ENCODE measurements around the gene CC2D2A.
A peak's percentile ranks its signal among the peaks of the same experiment; 100 is the strongest.

The CC2D2A gene

GRCh38 chr4:15466596-15466995, 3.1 kb upstream of the CC2D2A start:
- DNase-seq = no peak

- no peak for DNase-seq
Observed at GRCh38 chr4:15470128-15470475, 420 bp downstream of the CC2D2A start.

- DNase-seq = no peak
Observed at GRCh38 chr4:15476396-15476795, 6.7 kb downstream of the CC2D2A start.

DNA sequence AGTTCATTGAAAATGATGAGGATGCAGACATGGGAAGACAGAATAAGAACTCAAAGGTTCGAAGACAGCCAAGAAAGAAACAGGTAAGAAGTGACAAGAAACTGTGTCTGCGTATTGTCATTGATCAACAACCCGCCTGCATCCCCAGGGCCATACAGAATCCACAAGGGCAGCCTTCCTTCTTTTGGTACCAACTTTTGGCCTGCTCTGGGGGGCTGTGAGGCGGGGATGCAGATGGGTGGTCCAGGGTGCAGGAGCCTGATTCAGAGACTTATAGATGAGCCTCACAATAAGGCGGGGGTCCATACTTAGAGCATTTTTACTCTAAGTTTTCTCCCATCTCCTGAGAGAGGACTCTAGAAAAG, 9.0 kb downstream of the CC2D2A start:
- DNase-seq = no peak

DNA sequence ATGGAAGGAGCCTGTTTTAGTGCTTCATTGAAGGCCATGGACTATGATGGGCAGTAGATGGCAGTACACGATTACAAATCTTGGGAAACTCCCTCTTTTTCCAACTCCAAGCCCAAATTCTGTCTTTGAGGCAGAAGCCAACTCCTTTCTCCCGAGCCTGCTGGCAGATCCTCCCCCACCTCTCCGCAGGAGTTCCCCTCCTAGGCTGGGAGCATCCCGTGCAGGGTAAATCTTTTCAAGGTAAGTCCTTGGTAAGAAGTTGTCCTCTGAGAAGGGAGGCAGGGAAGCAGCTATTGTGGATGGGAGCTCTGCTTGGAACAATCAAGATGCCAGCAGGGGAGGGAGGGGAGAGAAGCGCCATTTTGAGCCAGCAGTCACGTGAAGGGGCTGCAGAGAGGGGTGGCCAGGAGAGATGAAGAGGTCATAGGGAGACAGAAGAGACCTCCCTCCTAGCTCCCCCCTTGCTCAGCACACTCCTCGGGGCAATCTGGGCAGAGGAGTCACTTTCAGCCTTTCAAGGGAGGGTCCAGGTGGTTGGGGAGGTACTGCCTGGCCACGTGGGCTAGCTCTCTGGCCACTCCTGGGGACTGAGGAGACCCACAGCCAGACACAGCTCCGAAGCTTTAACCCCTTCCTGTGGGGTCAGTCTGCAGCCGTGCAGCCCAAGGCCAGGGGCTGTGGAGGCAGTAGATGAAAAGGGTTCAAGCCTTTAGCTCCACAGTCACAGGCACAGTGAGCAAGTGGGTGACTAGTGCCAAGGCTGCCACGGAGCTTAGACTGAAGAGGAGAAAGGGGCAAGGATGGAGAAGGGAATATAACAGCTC, 9.6 kb downstream of the CC2D2A start:
- peak; percentile 87 for DNase-seq

- DNase-seq = peak; percentile 31
Observed at GRCh38 chr4:15479913-15480185, 10.2 kb downstream of the CC2D2A start.

- no peak for DNase-seq
Observed at GRCh38 chr4:15481961-15482745, 12.5 kb downstream of the CC2D2A start.

DNA sequence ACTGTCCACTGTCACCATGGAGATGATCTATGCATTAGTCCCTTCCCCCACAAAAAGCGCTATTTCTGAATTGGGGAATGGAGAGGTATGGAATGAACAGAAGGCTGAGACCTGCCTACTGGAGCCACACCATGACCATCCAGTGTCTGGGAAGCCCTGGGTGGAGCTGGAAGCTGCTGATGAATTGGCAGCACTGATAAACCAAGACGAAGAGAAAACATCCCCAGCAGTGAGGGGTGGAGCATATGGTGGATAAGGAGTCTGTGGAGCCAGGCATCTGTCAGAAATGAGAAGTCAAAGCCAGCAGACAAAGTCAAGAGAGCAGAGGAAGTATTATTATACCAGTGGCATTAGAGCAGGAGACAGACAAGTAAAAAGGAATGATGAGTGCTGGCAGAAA, 13.2 kb downstream of the CC2D2A start:
- peak; percentile 19 for DNase-seq

DNA sequence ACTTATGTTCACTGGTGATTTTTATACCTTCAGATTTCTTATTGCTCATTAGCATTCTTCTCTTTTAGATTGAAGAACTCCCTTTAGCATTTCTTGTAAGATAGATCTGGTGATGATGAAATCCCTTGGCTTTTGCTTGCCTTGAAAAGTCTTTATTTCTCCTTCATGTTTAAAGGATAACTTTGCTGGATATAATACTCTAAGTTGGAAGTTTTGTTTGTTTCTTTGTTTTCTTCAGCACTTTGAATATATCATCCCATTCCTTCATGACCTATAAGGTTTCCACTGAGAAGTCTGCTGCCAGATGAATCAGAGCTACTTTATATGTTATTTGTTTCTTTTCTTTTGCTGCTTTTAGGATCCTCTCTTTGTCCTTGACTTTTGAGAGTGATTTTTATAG, 18.5 kb downstream of the CC2D2A start:
- no peak for DNase-seq

DNA sequence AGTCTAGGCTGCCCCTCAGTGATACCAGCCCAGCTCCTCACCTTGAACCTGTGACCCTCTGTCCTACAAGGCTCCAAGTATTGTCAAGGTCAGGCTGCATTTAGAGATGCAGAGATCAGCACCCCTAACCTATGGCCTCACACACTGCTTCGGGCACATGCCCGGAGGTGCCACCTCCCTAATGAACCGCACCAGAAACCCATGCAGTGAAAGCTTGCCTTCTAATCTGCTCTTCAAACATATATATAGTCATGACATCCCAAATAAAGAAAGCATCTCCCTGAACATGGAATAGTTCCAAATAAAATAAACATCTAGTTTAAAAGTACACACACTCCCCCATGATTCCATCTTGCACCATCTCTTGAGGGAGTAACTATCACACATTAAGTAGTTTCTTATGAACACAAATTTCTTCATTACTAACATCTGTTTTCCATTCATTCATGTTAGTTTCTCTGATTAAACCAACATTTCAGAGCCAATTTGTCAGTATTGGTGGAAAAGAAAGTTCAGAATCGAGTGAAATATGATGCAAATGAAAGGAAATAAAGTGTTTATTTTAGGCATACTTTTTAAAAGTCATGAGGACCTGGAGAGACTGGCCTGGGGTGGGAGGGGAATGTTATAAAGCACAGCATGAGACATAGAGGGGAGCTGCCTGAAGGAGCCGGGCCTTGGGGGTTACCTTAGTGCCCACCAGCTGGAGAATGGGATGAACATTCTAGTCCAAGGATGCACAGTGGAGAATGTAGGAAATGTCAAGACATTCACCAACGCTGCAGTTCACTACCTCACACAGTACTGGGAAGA, 19.2 kb downstream of the CC2D2A start:
- peak; percentile 87 for DNase-seq

DNA sequence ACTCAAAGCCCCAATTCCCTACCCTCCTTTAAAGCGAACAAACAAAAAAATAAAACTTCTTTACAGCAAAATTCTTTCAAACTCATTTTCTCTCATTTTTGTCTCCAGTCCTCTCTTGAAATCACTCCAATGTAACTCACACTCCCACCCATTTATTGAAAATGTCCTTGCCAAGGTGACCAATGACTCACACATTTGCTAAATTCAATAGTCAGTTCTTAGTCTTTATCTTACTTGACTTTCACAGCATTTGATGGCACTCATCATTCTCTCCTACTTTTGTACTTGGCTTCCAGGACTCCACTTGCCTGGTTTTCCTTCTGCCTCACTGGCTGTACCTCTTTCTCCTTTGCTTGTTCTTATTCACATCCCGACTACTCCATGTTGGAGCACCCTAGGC, 19.9 kb downstream of the CC2D2A start:
- no peak for DNase-seq

GRCh38 chr4:15493411-15493810, 23.7 kb downstream of the CC2D2A start:
- no peak for DNase-seq

- peak; percentile 49 for DNase-seq
Observed at GRCh38 chr4:15495621-15496020, 25.9 kb downstream of the CC2D2A start.

- DNase-seq = no peak
Observed at GRCh38 chr4:15498356-15498755, 28.7 kb downstream of the CC2D2A start.

DNA sequence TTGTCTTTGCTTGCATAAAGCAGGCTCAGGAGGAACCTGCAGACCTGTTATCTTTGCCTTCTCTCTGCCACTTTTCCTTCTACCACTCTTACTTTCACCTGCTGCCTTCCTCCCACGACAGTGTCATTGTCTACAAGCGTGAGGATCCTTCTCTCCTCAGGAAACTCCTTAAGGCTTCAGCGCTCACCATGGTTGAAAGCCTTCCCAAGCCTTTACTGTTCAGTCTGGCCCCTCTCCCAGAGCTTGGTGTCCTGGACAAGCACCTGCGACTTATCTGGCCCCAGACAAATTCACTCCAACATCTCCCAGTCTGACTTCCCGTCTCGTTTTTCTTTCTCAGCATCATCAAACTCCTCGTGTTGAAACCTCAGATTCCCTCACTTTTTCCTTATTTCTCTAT, 31.0 kb downstream of the CC2D2A start:
- no peak for DNase-seq

- DNase-seq = no peak
Observed at GRCh38 chr4:15501941-15502340, 32.3 kb downstream of the CC2D2A start.

DNA sequence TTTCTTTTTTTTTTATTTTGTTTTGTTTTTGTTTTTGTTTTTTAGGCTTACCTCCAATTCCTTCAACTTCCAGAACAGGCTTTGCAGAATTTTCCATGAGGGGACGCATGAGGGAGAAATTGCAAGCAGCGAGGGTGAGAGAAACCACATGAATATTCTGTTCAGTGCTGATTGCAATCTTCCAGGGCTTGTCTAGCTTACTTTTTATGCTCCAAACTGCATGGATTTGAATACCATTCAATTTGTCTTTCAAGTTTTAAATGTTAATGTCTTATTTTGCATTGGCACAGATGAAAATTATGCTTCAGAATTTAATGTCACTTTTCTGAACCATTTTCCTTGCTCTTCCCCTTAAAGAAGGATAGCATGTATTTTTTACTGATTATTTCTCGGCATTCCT, 32.7 kb downstream of the CC2D2A start:
- DNase-seq = no peak

DNA sequence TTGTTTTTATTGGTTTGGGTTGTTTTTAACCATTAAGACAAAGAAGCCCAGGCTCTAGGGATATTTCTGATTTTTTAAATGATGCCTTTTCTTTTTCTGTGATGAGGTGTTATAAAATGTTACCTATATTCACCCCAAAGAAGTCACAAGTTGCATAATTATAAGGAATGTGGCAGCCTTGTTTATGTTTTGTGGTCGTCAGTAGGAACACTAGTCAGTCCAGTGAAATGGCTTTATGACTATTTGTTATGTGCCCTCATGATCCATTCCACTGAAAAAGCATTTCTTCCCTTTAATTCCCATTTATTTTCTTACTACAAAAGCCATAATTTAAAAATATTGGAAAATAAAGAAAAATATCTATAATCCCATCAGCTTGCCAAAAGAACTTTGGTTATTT, 34.4 kb downstream of the CC2D2A start:
- no peak for DNase-seq

DNA sequence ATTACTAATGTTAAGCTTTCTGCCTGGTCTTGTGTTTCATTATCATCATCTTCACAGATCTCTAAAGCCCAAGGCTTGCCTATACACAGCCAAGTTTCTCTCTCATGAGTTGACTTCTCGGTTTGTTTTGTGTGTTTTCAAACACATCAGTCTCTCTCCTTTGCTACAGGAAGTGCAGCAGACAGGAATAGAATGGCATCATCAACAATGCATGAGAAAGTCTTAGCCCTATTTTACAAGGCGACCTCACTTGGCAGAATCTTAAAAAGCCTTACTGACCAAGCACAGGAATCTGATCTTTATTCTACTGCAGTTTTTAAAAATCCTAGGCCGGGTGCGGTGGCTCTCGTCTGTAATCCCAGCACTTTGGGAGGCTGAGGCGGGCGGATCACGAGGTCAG, 36.8 kb downstream of the CC2D2A start:
- DNase-seq = peak; percentile 46

GRCh38 chr4:15507679-15508078, 38.0 kb downstream of the CC2D2A start:
- DNase-seq = no peak

- DNase-seq = no peak
Observed at GRCh38 chr4:15510961-15511360, 41.3 kb downstream of the CC2D2A start.

GRCh38 chr4:15513545-15513944, 43.9 kb downstream of the CC2D2A start:
- no peak for DNase-seq

DNA sequence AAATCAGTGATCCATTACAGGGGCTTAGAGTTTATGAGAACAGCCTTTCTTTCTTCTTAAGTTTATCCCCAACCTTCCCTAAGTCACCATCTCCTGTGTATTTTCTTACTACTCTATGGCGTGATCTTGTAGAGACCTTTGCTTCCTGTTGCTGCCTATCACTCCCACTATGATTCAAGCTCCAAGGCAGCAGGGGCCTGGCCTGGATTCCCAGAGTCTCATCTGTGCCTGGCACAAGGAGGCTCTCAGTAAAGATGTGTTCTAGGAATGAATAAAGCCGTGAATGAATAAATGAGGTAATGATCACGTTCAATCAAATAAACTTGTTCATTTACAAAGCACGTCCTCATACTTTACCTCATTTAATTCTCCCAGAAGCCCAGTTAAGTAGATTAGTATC, 45.4 kb downstream of the CC2D2A start:
- DNase-seq = no peak

DNA sequence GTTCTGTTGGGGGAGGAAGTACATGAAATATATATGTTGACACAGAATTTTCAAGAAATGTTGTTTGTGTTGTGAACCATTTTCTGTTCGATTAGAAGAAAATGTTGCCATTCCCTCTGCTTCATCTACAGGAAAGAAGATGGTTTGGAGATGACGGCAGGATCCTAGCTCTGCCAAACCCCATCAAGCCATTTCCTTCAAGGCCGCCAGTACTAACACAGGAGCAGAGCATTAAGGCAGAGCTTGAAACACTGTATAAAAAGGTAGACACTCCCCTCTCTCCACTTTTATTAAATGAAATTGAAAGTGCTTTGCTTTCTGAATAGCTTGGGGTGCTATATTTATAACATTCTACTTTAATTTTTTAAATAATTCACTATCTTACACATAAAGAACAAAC, 46.8 kb downstream of the CC2D2A start:
- DNase-seq = no peak
